Lung (tissue), 12 donors: ENCODE measurements around the gene CAMSAP2. TPM values are rescaled to one million over a fixed set of nuclear protein-coding genes. Genes with fewer than 3 reads are reported as not detected.

Source experiments
- ATAC-seq: fragments of 200-7000 bp; cut with Tn5 transposase; one replicate; pipeline ENCODE4 v1.9.1; 2020; ENCODE audit warnings: moderate number of reproducible peaks; ENCODE audit not compliant: insufficient read depth, low FRiP score
- DNase-seq, 3 donors: peaks; one replicate each; pipeline ENCODE4 v3.0.0-alpha.2; 2013 to 2017
- H3K27ac ChIP-seq, 2 donors: one replicate each; pipeline ENCODE4 v1.5.1; 2013; ENCODE audit warnings: mild to moderate bottlenecking in 2 of 2, moderate library complexity in 2 of 2, control low read depth in 1 of 2, inconsistent platforms in 1 of 2, low read depth in 1 of 2, low read length in 1 of 2
- H3K27me3 ChIP-seq, 3 donors: one replicate each; pipeline ENCODE4 v1.5.1; 2013; ENCODE audit warnings: low read length in 2 of 3; ENCODE audit not compliant: control insufficient read depth in 3 of 3, insufficient read depth in 3 of 3
- H3K36me3 ChIP-seq, 4 donors: one replicate each; pipeline ENCODE4 v1.5.1; 2013; ENCODE audit warnings: low read length in 4 of 4, mild to moderate bottlenecking in 1 of 4, moderate library complexity in 1 of 4; ENCODE audit not compliant: control insufficient read depth in 4 of 4, insufficient read depth in 4 of 4
- H3K4me1 ChIP-seq, 5 donors: one replicate each; pipeline ENCODE4 v1.5.1; 2013; ENCODE audit warnings: low read length in 5 of 5, mild to moderate bottlenecking in 2 of 5, moderate library complexity in 1 of 5; ENCODE audit not compliant: control insufficient read depth in 5 of 5, insufficient read depth in 5 of 5
- H3K4me3 ChIP-seq: one replicate; pipeline ENCODE4 v1.5.1; 2013; ENCODE audit warnings: mild to moderate bottlenecking, control low read depth, moderate library complexity
- H3K9ac ChIP-seq, 2 donors: one replicate each; pipeline ENCODE4 v1.5.1; 2013; ENCODE audit warnings: low read length in 2 of 2, control low read depth in 1 of 2; ENCODE audit not compliant: insufficient read depth in 1 of 2
- H3K9me3 ChIP-seq, 4 donors: one replicate each; pipeline ENCODE4 v1.5.1; 2013; ENCODE audit warnings: low read length in 3 of 4, mild to moderate bottlenecking in 1 of 4, moderate library complexity in 1 of 4; ENCODE audit not compliant: control insufficient read depth in 4 of 4, insufficient read depth in 3 of 4
- WGBS, 2 donors: extraction: QIAGEN DNeasy Blood & Tissue Kit; methylation state at CpG; one replicate each; pipeline ENCODE4 v1.1.7; 2013; 5-methylcytosine and 5-hydroxymethylcytosine counted together
- polyA plus RNA-seq, 2 donors: library from polyadenylated mRNA; stranded (reverse); fragments of 200-250 nt; gene quantifications; one replicate each; pipeline ENCODE4 v1.2.1, GENCODE V29; 2013
- total RNA-seq, 2 donors: library from RNA; depleted of rRNA in 1 of 2; stranded (reverse); fragments of >200 nt in 1 of 2; gene quantifications; one replicate each; pipeline ENCODE4 v1.2.1, GENCODE V29; 2014 to 2021
- TF ChIP-seq, protein P1 (sequence below): IDR thresholded peaks from 2 replicates; pipeline ENCODE4 v1.5.1; 2012; ENCODE audit warnings: mild to moderate bottlenecking; ENCODE audit errors: control extremely low read depth, extremely low read depth
- donor health status: control.
- donor health status: control.
- donor health status: Bipolar disorder and iron deficiency.
- donor health status: healthy.
- donor health status: DM: yes; HTN: yes; CAD: no.

The CAMSAP2 gene
- total and polyA plus RNA-seq, 4 donors: 8.0 to 51.8 (median 16.6) TPM

DNA sequence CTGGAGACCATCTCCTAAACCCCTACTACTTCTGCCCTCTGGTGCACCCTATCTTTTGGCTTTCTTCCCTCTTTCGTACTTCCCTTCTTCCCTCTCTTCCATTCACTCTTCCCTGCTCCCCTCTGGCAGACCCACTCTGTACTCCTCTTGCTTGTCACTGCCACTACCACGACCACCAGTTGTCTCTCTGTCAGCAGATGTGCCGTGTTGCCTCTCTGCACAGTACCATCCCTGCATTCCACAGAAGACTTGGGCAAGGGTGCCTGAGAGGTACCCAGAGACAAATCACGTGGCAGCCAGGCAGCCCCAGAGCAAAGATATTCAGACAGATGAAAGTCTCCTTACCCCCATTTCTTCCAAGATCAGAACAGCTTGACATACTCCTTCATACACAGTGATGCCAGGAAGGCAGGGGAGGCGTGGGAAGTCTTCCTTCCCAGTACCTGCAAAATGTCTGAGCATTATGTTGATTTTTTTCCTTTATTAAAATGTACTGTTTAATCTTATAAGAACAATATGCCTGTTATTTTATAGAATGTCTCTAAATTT, 15.0 kb downstream of the CAMSAP2 start:
- Histone ChIP-seq H3K9me3 (no peaks in the 10 kb centered on the region), H3K36me3 (peaks cover 0 to 6% (median 2%) of the 10 kb centered on the region in 4 donors), H3K27me3 (no peaks in the 10 kb centered on the region), H3K4me3 (no peak overlapping the region), H3K27ac (no peak overlapping the region), H3K9ac (no peak overlapping the region), H3K4me1 (peaks cover 0 to 25% (median 0%) of the 10 kb centered on the region in 5 donors)
- TF ChIP-seq, protein P1, sequence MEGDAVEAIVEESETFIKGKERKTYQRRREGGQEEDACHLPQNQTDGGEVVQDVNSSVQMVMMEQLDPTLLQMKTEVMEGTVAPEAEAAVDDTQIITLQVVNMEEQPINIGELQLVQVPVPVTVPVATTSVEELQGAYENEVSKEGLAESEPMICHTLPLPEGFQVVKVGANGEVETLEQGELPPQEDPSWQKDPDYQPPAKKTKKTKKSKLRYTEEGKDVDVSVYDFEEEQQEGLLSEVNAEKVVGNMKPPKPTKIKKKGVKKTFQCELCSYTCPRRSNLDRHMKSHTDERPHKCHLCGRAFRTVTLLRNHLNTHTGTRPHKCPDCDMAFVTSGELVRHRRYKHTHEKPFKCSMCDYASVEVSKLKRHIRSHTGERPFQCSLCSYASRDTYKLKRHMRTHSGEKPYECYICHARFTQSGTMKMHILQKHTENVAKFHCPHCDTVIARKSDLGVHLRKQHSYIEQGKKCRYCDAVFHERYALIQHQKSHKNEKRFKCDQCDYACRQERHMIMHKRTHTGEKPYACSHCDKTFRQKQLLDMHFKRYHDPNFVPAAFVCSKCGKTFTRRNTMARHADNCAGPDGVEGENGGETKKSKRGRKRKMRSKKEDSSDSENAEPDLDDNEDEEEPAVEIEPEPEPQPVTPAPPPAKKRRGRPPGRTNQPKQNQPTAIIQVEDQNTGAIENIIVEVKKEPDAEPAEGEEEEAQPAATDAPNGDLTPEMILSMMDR: no peak
- DNase-seq: no peak
- 88 to 91% methylated on average over 5 of the region's 5 CpGs for WGBS, 2 donors
- no peak for ATAC-seq

DNA sequence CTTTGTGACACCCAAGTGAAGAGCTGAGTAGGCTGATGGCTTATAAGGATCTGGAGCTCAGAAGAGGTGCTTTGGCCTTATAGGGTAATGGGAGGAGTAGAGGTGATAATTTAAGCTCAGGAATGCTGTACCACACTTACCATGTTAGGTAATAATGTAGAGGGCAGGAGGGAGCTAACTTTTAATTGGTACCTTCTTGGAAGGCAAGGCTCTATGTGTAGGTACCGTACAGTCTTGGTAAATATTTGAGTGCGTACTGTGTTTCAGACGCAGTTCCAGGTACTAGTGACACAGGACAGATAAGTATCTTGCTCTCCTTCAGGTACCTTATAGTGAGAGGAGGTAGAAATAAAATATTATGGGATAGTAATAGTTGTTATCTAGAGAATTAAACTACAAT, 16.8 kb downstream of the CAMSAP2 start:
- WGBS, 2 donors: 93 to 97% methylated on average over 3 of the region's 3 CpGs
- peaks cover 0 to 20% (median 0%) of the 10 kb centered on the region in 5 donors for H3K4me1 ChIP-seq
- TF ChIP-seq, protein P1: no peak
- H3K36me3 ChIP-seq: peaks cover 0 to 6% (median 1%) of the 10 kb centered on the region in 4 donors
- no peaks in the 10 kb centered on the region for H3K9me3 ChIP-seq
- H3K27me3 ChIP-seq: no peaks in the 10 kb centered on the region
- H3K27ac ChIP-seq: no peak overlapping the region
- ATAC-seq (no peak), DNase-seq (no peak)
- no peak overlapping the region for H3K9ac ChIP-seq
- no peak overlapping the region for H3K4me3 ChIP-seq

DNA sequence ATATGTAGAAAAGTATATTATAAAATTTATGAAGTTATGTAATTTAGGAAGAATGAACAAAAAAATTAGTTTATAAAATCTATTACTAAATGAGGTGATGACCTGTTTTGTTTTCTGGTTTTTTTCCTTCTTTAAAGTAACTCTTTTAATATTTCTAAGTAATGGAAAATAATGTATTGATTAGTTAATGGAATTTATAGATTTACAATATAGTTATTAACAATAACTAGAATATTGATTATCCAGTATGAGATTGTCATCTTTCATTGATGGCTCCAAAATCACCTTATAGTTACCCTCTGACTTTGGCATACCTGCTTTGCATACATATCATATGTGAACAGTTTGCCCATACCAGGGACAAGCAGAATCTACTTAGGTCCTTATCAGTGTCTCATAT, 23.4 kb downstream of the CAMSAP2 start:
- DNase-seq: no peak
- Histone ChIP-seq H3K9me3 (no peaks in the 10 kb centered on the region), H3K36me3 (peaks cover 0 to 4% (median 1%) of the 10 kb centered on the region in 4 donors), H3K27me3 (no peaks in the 10 kb centered on the region), H3K9ac (no peak overlapping the region), H3K27ac (no peak overlapping the region), H3K4me3 (no peak overlapping the region), H3K4me1 (peaks cover 0 to 13% (median 3%) of the 10 kb centered on the region in 5 donors)
- no peak for ATAC-seq
- TF ChIP-seq, protein P1: no peak

DNA sequence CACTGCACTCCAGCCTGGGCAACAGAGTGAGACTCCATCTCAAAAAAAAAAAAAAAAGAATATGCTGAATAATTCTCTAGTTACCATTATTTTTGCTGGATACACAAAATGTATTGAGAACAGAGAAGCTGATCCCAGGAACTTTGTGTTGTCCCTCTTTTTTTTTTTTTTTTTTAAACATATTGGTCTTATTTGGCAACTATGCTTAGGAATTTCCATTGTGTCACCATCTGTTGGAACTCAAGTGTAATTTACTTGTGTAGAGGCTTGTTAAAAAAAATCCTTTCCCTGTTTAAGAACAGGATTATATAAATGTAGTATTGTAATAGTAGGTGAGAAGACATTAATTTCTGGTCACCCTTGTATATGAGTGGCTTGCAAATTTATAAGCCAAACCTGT, 28.6 kb downstream of the CAMSAP2 start:
- ATAC-seq: no peak
- TF ChIP-seq, protein P1: no peak
- Histone ChIP-seq H3K4me1 (peaks cover 0 to 4% (median 3%) of the 10 kb centered on the region in 5 donors), H3K9ac (no peak overlapping the region), H3K27ac (no peak overlapping the region), H3K9me3 (no peaks in the 10 kb centered on the region), H3K4me3 (no peak overlapping the region), H3K27me3 (no peaks in the 10 kb centered on the region), H3K36me3 (peaks cover 4 to 18% (median 10%) of the 10 kb centered on the region in 4 donors)
- peak in 2 of 3 donors; percentile 64 to 70 for DNase-seq
